IMR-90 (cell line): Measurements from ENCODE around the gene DENND10. TPM values are rescaled to one million over a fixed set of nuclear protein-coding genes. Genes with fewer than 3 reads are reported as not detected.

Experiments
- ATAC-seq: fragments of 200-7000 bp; cut with Tn5 transposase; 2 replicates; pipeline ENCODE4 v1.9.1; 2020; ENCODE audit warnings: low read depth, mild to moderate bottlenecking, moderate library complexity
- BruUV-seq: library from RNA; stranded (reverse); fragments of 400-500 nt; replicated peaks from 2 replicates; lab custom pipeline; 2021; lab: Mats Ljungman, UMichigan
- CTCF ChIA-PET: fragments of 300-600 bp; formaldehyde crosslinking; extraction: SDS; loops from one replicate; lab custom pipeline; 2021; ENCODE audit warnings: antibody characterized with exemption; lab: Yijun Ruan, JAX
- POLR2A ChIA-PET: fragments of 300-600 bp; sonication (Branson Sonifier 250); formaldehyde crosslinking; loops from one replicate; lab custom pipeline; 2022; ENCODE audit warnings: antibody characterized with exemption; ENCODE audit not compliant: unreplicated experiment; lab: Charles Lee
- DNase-seq: peaks from one replicate; pipeline ENCODE4 v3.0.0; 2013
- H2AFZ ChIP-seq: replicated peaks from 2 replicates; pipeline ENCODE3; 2013; ENCODE audit warnings: low read length, mild to moderate bottlenecking; ENCODE audit not compliant: poor library complexity
- H2AK5ac ChIP-seq: 2 replicates; pipeline ENCODE4 v1.6.1; 2013; ENCODE audit warnings: low read depth, low read length, inconsistent platforms
- H2AK9ac ChIP-seq: replicated peaks from 2 replicates; pipeline ENCODE3; 2013; ENCODE audit warnings: mild to moderate bottlenecking, low read depth, low read length, moderate library complexity; ENCODE audit not compliant: poor library complexity
- H2BK120ac ChIP-seq: 2 replicates; pipeline ENCODE4 v1.6.1; 2013; ENCODE audit warnings: low read depth, low read length, inconsistent platforms
- H2BK15ac ChIP-seq: 3 replicates; pipeline ENCODE4 v1.6.1; 2013; ENCODE audit warnings: low read depth, low read length, inconsistent platforms
- H2BK20ac ChIP-seq: 2 replicates; pipeline ENCODE4 v1.6.1; 2013; ENCODE audit warnings: low read depth, mild to moderate bottlenecking, inconsistent platforms, low read length, moderate library complexity
- H2BK5ac ChIP-seq: 2 replicates; pipeline ENCODE4 v1.6.1; 2013; ENCODE audit warnings: mild to moderate bottlenecking, low read depth, low read length, inconsistent platforms; ENCODE audit not compliant: poor library complexity, severe bottlenecking
- H3K14ac ChIP-seq: replicated peaks from 2 replicates; pipeline ENCODE4 v1.6.1; 2013; ENCODE audit warnings: low read depth, low read length, inconsistent platforms
- H3K18ac ChIP-seq: 2 replicates; pipeline ENCODE4 v1.6.1; 2013; ENCODE audit warnings: low read depth, low read length, control low read depth
- H3K23ac ChIP-seq: 2 replicates; pipeline ENCODE4 v1.6.1; 2013; ENCODE audit warnings: low read depth, low read length, inconsistent platforms
- H3K27ac ChIP-seq: 2 replicates; pipeline ENCODE4 v1.5.1; 2013; ENCODE audit warnings: mild to moderate bottlenecking, control low read depth, low read length; ENCODE audit not compliant: insufficient read depth
- H3K27me3 ChIP-seq: 2 replicates; pipeline ENCODE4 v1.6.1; 2013; ENCODE audit warnings: low read length; ENCODE audit not compliant: control insufficient read depth, insufficient read depth
- H3K36me3 ChIP-seq: 2 replicates; pipeline ENCODE4 v1.6.1; 2013; ENCODE audit warnings: low read length, mixed read lengths; ENCODE audit not compliant: control insufficient read depth, insufficient read depth
- H3K4ac ChIP-seq: 2 replicates; pipeline ENCODE4 v1.6.1; 2013; ENCODE audit warnings: low read depth, low read length, inconsistent platforms
- H3K4me1 ChIP-seq: 2 replicates; pipeline ENCODE4 v1.6.1; 2013; ENCODE audit warnings: low read length, mixed read lengths; ENCODE audit not compliant: control insufficient read depth, insufficient read depth
- H3K4me2 ChIP-seq: 2 replicates; pipeline ENCODE4 v1.6.1; 2013; ENCODE audit warnings: low read depth, mild to moderate bottlenecking, control low read depth, low read length, moderate library complexity
- H3K4me3 ChIP-seq: 2 replicates; pipeline ENCODE4 v1.5.1; 2013; ENCODE audit warnings: low read depth, mild to moderate bottlenecking, control low read depth, low read length, moderate library complexity; ENCODE audit not compliant: insufficient read depth
- H3K56ac ChIP-seq: 2 replicates; pipeline ENCODE4 v1.6.1; 2013; ENCODE audit warnings: low read length, inconsistent platforms; ENCODE audit not compliant: insufficient read depth; ENCODE audit errors: extremely low read depth
- H3K79me1 ChIP-seq, 2 experiments: 2 replicates each; pipeline ENCODE4 v1.6.1; 2013; ENCODE audit warnings: low read length in 2 of 2, inconsistent platforms in 1 of 2, low read depth in 1 of 2
- H3K9ac ChIP-seq: 2 replicates; pipeline ENCODE4 v1.6.1; 2013; ENCODE audit warnings: low read depth, low read length, control low read depth
- H3K9me1 ChIP-seq: 2 replicates; pipeline ENCODE4 v1.6.1; 2013; ENCODE audit warnings: low read length, inconsistent platforms; ENCODE audit not compliant: insufficient read depth
- H3K9me3 ChIP-seq: 2 replicates; pipeline ENCODE4 v1.6.1; 2013; ENCODE audit warnings: low read length; ENCODE audit not compliant: control insufficient read depth, insufficient read depth
- H4K20me1 ChIP-seq: 2 replicates; pipeline ENCODE4 v1.6.1; 2013; ENCODE audit warnings: low read length, inconsistent platforms; ENCODE audit not compliant: insufficient read depth
- H4K5ac ChIP-seq: 2 replicates; pipeline ENCODE4 v1.6.1; 2013; ENCODE audit warnings: mild to moderate bottlenecking, low read depth, low read length, control low read depth
- H4K8ac ChIP-seq, 2 experiments: 2 replicates each; pipeline ENCODE4 v1.6.1; 2013; ENCODE audit warnings: low read depth in 2 of 2, low read length in 2 of 2, control low read depth in 1 of 2, inconsistent platforms in 1 of 2
- H4K91ac ChIP-seq: 2 replicates; pipeline ENCODE4 v1.6.1; 2013; ENCODE audit warnings: low read depth, low read length, inconsistent platforms; ENCODE audit not compliant: insufficient read depth
- CHD1 ChIP-seq: IDR thresholded peaks from 2 replicates; pipeline ENCODE4 v1.6.1; 2012; ENCODE audit warnings: low read depth, low read length, improper control_type of control experiment
- MXI1 ChIP-seq: IDR thresholded peaks from 2 replicates; pipeline ENCODE4 v1.6.1; 2012; ENCODE audit warnings: low read depth, mild to moderate bottlenecking, low read length, moderate library complexity, borderline replicate concordance
- POLR2A ChIP-seq: IDR thresholded peaks from 2 replicates; pipeline ENCODE4 v1.6.1; 2012; ENCODE audit warnings: mild to moderate bottlenecking, low read depth, low read length
- RCOR1 ChIP-seq: IDR thresholded peaks from 2 replicates; pipeline ENCODE4 v1.6.1; 2012; ENCODE audit warnings: mild to moderate bottlenecking, low read length, improper control_type of control experiment; ENCODE audit not compliant: insufficient replicate concordance
- WGBS, 2 experiments: methylation state at CpG; one replicate each; pipeline versions ENCODE4 v1.1.5 to v1.1.7; 2013; ENCODE audit warnings: missing lambda C conversion rate in 2 of 2; ENCODE audit not compliant: insufficient read length in 1 of 2; ENCODE audit errors: extremely low coverage in 2 of 2; 5-methylcytosine and 5-hydroxymethylcytosine counted together
- dilution Hi-C: fragments of 300-500 bp; cut with HindIII; formaldehyde crosslinking; loops from one replicate; pipeline ENCODE4 v1.14.3; 2018; ENCODE audit warnings: low sequenced_read_pairs; ENCODE audit not compliant: unreplicated experiment
- in situ Hi-C: fragments of 300-500 bp; cut with MboI; formaldehyde crosslinking; loops from 3 replicates; pipeline ENCODE4 v1.14.3; 2019; ENCODE audit warnings: low sequenced_read_pairs, inconsistent platforms, mixed read lengths
- intact Hi-C: fragments of 100-400 bp; cut with micrococcal nuclease; formaldehyde crosslinking; loops from 2 replicates; pipeline ENCODE4 v1.10.0; 2022
- polyA plus RNA-seq, 3 experiments: library from polyadenylated mRNA; depleted of rRNA; stranded (reverse); fragments of >200 nt; gene quantifications; 2 replicates each; pipeline ENCODE4 v1.2.3, GENCODE V29; 2012; ENCODE audit warnings: low replicate concordance in 1 of 3
- total RNA-seq: library from RNA; depleted of rRNA; stranded (reverse); fragments of >200 nt; gene quantifications from 2 replicates; pipeline ENCODE4 v1.2.3, GENCODE V29; 2012

DENND10 gene
- total and polyA plus RNA-seq, 2 of the 4 experiments (the other 2 are of a cell fraction), result 50.9 to 81.4 TPM

DNA sequence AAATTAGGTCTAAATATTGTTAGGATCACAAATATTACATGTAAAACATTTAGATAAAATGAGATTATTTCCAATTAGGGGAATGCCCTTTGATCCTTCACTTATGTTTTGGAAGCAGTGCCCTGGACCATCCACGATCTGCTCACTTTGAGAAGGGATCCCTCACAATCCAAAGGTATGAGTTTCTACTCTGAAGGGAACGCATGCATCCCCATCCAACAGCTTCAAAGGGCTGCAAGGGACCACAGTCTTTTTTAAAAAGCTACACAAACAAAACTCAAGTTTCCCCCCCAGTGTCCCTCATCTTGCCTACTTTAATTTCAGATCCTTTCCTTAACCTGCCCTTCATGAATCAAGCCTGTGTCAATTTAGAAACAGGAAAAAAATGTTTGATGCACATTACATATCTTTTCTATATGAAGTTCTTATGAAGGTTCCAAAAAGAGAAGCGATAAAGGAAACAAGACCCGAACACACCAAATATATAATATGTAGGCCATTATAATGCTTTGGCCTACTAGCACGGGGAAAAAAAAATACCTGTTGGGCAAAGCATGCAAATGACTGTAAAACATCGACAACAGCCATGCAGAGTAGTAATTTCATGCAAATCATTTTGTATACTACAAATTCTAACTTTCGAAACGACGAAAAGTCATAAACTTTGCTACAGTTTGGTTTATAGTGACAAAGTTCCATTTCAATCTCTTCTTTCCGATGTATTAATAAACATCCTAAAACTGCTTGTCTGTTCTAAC, 25.3 kb upstream of the DENND10 start (continued):
- TF ChIP-seq RCOR1, result no peak

DNA sequence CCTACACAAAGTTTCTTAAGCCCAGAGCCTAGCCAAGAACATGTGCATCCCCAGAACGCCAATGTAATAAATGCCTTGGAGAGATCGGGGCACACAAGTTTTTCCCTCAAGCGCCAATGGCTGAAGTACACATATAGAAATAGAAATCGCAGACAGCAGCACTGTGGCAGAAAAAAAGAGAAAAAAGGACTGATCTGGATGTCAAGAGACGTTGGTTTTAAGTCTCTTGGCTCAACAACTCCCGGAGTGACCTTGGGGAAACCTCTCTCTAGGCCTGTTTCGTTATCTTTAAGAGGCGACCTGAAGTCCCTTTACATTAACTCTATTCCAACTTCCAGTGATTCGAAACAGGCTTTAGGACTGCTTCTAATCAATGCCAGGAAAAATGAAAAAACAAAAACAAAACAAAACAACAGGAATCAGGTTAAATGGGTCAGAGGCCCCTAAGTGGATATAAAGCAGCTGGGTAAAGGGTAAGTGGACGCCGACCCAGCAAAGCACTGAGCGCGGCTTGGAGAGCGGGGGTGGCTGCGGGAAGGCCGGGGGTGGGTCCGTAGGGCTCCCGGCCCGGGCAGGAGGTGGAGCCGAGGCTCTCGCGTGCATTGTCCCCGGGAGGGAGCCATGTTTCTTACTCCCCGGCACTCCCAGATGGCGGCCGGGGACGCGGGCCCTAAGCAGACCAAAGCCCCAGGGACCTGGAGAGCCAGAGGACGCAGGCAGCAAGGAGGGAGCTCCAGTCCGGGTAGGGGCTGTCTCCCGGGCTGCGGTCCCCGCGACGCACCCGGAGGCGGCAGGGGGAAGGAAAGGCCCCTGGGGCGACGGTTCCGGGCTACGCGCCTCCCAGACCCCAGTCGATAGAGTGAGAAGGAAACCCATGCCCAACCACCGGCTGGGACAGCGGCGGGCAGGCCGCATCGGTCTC, 24.1 kb upstream of the DENND10 start:
- Histone ChIP-seq H4K8ac (peak overlapping the region; percentile 68 to 82), H3K14ac (peak overlapping the region; percentile 93), H4K91ac (peak overlapping the region; percentile 86), H3K9me3 (no peaks in the 10 kb centered on the region), H2BK5ac (peak overlapping the region; percentile 88), H3K23ac (peak overlapping the region; percentile 90), H3K18ac (peak overlapping the region; percentile 40; the same call in 1 of the 2 replicates), H3K27ac (peak overlapping the region; percentile 95), H3K36me3 (0 out of 2 replicates have a peak, but pooled peaks cover 1% of the 10 kb centered on the region), H3K4me2 (peak overlapping the region; percentile 97), H3K4me3 (peak overlapping the region; percentile 85), H4K5ac (peak overlapping the region; percentile 87), H2BK20ac (no peak overlapping the region), H3K27me3 (no peaks in the 10 kb centered on the region), H3K9me1 (peaks cover 3% of the 10 kb centered on the region; the same call in 1 of the 2 replicates), H2BK15ac (no peak overlapping the region), H3K4ac (peak overlapping the region; percentile 90), H2AK5ac (peak overlapping the region; percentile 87), H3K9ac (peak overlapping the region; percentile 96), H3K79me1 (peaks cover 0 to 6% of the 10 kb centered on the region in 2 experiments; a peak in 1 of 4 replicates), H4K20me1 (peaks cover 50% of the 10 kb centered on the region), H3K4me1 (0 out of 2 replicates have a peak, but pooled peaks cover 1% of the 10 kb centered on the region), H2AFZ (peak overlapping the region; percentile 94), H3K56ac (peak overlapping the region; percentile 68; the same call in 1 of the 2 replicates), H2BK120ac (no peak overlapping the region), H2AK9ac (peak overlapping the region; percentile 99)
- peak; percentile 75 for DNase-seq
- ChIA-PET CTCF (interaction anchor here (0.8 kb wide), 1 partner anchor 101 kb away, joined by 3 read pairs; no protein-coding TSS in a partner anchor), POLR2A (no interaction called here)
- intact Hi-C loops, result loop anchor here (1.0 to 2.0 kb wide), 2 partner anchors 25 to 98 kb away; partner anchors contain the start of genes DENND10 and PRDX3
- TF ChIP-seq POLR2A (no peak), MXI1 (peak; percentile 83), CHD1 (peak; percentile 62; the same call in 1 of the 2 replicates)
- BruUV-seq, result TSS peak; percentile 71
- dilution Hi-C loops, result no loop called here
- peak; percentile 86 for ATAC-seq
- in situ Hi-C loops, result no loop called here
- WGBS, 2 experiments, result 1% methylated on average over 32 of the region's 48 CpGs; no CpG with 5 or more reads in 1 of the 2 experiments
